T-helper 1 cell (primary cell): ENCODE results near the gene TFG.

Experiments
- DNase-seq, 5 donors: peaks; one replicate each; pipeline ENCODE4 v3.0.0-alpha.2; 2012 to 2020

The TFG gene

DNA sequence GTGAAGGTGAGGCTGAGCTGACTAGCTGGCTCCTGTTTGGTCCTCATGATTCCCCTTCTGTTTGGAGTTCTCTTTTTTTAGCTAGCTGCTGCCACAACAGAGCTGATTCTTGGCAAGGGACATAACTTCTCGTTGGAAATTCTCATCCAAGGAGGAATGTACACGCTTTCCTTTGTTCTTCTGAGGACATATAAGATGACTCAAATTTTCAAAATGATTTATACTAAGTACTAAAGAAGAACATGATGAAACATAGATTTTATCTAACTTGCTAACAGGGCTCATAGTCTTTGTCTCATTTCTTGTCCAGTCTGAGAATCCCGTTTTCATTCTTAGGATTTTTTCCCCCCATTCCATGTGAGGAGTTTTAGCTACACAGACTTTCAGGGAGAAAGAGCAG lies 2.9 kb upstream of the TFG start:
- no peak for DNase-seq

DNA sequence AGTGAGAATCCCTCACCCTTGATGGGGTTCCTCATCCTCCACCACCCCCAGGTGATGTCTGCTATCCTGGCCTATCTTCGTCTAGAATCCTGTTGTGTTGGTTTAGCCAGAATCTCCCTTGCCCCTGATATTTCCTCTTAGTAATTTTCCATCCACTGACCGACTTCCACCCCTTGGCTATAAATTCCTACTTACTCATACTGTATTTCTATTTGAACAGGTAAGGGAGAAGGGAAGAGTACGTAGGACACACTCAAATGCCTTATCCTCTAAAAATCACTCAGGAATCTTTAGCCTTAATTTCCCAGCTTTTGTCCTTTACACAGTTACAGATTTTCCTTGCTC lies 678 bp upstream of the TFG start:
- no peak for DNase-seq

DNA sequence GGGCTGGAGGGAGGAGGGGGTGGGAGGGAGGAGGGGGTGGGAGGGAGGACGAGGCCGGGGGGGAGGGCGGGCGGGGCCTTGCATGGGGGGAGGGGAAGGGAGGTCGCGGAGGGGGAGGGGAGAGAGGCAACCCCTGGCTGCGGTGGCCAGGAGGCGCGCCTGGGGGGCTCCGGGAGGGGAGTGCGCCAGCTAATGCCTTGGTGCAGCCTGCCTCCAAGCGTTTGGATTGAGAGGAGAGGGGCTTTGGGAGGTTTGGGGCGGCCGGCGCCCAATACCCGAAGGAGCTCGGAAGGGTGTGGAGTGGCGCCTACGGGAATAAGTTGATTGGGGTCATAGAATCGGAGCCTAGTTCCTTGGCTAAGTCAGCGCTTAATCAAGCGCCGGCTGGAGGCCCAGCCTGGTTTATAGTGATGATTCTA lies 557 bp downstream of the TFG start:
- DNase-seq: peak in 4 of 5 donors; percentile 14 to 32 (median 29)

DNA sequence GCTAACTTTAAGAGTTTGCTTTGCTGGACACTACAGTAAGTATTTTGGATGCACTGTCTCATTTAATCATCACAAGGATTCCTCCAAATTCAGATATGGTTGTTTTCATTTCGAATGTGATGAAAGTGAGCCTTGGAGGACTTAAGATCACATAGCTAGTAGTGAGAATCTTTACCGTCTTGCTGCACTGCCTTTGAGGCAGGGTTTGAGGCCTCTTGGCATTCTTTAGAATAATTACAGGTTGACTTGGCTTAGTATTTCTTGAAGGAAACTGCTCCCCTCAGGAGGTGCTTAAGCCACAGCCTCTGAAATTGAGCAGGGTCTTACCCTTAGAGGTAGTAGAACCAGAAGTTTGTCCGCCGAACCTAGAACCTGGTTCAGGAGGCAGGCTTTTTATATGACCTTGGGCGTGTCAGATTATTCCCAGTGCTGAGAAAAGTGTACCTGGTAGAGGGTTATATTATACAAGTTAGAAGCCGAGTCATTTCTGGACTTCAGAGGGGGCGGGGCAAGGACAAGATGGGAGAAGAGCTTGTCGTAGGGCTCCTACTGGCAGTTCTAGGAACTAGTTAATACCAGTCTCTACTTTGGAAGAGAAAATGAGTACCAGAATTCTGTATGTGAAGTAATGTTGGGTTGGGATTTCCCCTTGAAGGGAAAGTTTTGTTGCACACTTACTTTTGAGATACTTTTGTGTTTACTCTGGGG lies 1.1 kb downstream of the TFG start:
- peak; percentile 19 to 80 (median 38) for DNase-seq

DNA sequence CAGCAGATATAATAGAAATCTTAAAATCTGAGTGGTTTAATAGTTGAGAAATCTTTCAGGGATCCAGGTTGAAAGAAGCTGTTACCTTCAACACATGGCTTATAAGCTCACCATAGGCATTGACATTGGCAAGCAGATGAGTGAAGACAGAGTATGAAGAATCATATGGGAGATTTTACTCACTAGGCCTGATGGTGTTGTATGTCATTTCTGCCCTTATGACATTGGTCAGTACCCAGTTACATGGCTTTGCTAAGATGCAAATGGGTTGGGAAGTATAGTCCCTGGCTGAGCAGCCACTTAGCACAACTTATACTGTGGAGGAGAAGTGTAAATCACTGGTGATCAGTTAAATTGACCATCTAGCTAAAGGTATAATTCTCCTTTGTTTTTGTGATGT lies 5.9 kb downstream of the TFG start:
- DNase-seq: no peak

DNA sequence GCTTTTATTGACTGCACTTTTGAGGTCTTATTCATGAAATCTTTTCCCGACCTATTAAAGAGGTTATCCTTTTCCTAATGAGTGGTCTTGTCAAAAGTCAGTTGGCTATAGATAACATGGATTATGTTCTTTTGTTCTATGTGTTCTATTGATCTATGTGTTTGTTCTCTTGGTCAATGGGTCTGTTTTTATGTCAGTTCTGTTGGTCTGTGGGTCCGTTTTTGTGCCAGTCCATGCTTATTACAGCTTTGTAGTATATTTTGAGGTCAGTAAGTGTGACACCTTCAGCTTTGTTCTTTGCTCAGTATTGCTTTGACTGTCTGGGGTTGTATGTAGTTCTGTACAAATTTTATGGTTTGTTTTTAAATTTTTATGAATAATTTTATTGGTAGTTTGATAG lies 7.8 kb downstream of the TFG start:
- no peak for DNase-seq

DNA sequence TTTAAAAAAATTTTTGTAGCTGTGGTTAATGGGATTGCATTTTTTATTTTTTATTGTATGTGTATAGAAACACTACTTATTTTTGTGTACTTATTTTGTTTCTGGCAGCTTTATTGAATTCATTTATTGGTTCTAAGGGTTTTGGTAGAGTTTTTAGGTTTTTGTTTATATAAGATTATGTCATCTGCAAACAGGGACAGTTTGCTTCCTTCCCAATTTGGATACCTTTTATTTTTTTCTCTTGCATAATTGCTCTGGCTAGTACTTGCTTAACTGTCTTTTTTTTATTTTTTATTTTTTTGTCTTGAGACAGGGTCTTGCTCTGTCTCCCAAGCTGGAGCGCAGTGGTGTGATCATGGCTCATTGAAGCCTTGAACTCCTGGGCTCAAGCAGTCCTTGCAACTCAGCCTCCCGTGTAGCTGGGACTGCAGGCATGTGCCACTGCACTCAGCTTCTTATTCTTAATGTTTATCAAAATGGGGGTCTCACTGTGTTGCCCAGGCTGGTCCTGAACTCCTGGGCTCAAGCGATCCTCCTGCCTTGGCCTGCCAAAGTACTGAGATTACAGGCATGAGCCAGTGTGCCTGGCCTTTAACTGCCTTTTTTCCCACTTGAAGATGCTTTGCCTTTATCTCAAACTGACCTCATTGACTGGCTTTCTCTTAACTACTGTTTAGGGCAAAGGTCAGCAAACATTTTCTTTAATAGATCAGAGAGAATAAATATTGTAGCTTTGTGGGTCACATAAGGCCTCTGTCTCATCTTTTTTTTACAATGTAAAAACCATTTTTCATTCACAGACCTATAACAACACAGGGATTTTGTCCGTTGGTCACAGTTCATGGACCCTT lies 8.6 kb downstream of the TFG start:
- DNase-seq: no peak

DNA sequence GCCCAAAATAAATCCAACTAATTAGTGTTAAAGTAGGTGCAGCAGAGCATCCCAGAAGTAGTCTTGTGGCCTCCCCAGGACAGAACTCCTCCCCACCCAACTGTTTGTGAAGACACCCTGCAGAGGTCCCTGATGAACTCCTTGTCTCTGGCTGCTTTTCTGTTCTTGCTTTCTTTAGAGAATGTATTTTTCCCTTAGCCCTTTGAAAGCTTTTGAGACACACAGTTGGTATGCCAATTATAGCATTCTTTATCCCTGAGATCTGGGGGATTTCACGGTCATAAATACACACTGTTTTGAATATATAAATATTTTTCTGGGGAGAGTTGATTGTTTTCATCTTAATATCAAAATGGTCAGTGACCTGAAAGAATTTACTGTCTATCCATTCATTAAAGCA lies 9.8 kb downstream of the TFG start:
- DNase-seq: no peak

DNA sequence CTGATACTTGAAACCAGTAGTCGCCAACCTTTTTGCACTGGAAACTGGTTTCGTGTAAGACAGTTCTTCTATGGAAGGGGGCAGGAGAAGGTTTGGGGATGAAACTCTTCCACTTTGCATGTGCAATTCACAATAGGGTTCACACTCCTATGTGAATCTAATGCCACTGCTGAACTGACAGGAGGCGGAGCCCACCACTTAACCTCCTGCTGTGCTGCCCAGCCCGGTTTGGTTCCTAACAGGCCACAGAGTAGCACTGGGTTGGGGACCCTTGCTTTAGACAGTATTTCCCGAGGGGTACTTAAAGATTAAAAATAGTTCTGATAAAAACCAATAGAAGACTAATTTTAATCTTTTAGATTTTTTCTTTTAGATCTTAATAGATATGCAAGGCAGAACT lies 11.1 kb downstream of the TFG start:
- DNase-seq: no peak

DNA sequence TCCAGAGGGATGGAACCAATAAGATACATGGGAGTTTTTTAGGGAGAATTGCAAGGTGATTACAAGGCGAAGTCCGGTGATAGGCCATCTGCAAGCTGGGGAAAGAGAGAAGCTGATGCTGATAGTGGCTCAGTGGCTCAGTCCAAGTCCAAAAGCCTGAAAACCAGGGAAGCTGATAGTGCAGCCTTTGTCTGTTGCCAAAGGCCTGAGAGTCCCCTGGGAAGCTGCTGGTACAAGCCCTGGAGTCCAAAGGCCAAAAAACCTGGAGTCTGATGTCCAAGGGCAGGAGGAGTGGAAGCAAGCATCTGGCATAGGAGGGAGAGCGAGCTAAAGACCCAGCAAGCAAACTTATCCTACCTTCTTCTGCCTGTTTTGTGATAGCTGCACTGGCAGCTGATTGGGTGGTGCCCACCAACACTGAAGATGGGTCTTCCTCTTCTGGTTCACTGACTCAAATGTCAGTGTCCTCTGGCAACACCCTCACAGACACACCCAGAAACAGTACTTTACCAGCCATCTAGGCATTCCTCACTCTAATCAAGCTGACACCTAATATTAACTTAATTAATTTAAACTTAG lies 16.7 kb downstream of the TFG start:
- DNase-seq: no peak

DNA sequence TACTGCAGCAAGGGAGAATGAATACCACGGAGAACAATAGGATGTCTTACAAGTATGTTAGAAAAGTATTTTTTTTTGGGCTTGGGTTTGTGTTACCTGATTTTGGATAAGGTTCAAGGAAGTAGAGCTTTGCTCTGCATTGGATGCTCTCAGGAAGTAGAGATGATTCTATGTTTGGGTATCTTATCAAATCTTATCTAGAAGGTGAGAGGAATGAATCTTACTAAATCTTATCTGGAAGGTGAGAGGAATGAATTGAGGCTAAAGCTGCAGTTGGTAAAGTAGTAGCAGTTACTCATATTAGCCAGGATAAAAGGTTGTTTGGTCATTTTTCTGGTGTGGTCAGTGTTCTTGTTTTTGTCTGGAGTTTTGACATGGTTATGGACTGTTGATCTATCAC lies 17.4 kb downstream of the TFG start:
- no peak for DNase-seq

DNA sequence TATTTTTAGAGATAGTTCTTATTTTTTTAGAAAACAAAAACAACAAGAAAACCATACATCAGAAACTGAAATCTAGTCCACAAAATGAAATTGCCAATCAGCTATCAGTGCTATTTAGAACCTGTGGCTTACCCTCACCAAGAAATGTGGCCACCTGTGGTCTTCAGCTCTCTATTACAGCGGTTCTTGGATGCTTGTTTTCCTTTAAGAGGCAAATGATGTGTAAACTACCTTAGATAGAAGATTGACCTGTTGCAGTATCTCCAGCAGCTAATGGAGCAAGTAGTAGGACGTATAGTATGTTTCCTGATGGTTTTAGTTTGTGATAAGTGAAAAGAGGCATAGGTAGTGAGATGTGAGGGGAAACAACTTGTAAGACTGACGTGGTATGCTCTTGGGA lies 21.2 kb downstream of the TFG start:
- no peak for DNase-seq

DNA sequence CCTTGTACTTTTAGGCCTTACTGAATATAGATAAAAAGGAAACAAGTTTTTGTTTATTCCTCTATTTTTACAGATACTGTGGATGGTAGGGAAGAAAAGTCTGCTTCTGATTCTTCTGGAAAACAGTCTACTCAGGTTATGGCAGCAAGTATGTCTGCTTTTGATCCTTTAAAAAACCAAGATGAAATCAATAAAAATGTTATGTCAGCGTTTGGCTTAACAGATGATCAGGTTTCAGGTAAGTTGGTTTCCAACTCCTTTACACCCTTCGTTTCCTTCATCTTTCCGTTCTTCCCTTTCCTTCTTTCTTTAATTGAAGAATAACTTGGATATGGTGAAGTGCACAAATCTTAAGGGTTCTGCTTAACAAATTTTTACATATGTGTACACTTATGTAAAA lies 23.1 kb downstream of the TFG start:
- DNase-seq: no peak

DNA sequence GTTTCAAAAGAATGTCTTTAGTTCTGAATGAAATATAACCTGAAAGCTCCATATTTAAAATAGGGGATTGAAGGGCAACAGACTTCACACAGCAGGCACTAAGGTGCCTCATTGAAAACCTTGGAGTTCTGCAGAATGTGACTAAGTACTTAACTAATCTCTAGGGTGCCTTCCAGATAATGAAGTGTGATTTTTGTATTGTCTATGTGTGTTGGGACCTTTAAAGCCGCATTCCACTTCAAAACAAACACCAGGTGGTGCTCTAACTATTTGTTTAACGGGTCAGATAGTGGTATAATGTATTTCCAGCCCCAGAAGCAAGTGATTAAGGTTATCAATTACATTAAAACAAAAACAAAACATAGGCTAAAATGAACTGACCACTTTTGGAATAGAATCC lies 28.0 kb downstream of the TFG start:
- DNase-seq: no peak

DNA sequence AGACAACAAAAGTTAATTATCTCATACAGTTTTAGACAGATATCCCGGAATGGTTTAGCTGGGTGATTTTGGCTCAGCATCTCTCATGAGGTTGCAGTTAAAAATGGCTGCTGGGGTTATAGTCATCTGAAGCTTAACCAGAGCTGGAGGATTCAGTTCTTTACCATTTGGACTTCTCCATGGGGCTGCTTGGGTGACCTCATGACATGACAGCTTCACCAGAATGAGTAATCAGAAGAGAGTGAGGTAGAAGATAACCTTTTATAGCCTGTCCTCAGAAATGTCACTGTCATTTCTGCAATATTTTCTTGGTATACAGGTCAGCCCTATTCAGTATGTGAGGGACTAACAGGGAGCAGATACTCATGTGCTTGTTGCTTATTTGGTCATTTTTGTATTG lies 30.9 kb downstream of the TFG start:
- no peak for DNase-seq

DNA sequence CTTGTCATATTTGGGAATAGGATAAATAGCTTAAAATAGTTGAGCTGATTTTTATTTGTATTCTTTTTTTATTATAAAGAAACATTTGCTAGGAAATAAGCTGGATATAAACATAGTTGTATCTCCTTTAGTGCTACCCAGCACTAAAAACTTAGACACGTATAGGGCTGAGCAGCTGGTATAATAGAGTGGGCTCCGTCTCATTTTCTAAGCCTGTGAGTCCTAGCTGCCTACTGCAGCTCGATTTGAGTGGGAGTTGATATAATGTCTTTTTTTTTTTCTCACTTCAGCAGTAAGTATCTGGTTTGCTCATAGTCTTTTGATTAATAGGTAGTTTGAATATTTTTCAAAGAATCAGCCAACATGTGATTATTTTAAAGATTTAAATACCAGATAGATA lies 34.2 kb downstream of the TFG start:
- DNase-seq: no peak

DNA sequence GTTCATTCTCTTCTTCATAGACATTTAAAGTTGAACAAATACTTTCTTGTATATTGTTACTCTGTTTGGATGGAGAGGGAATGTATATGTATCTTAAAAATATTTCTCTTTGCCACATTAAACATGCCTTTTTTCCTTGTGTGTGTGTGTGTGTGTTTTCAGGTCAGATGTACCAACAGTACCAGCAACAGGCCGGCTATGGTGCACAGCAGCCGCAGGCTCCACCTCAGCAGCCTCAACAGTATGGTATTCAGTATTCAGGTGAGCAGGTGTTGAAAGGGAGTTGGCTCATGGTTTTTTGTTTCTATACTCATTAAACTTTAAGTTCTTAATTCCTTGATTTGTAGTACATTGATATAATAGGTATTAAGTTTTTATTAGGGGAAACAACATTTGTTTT lies 35.4 kb downstream of the TFG start:
- DNase-seq: no peak

DNA sequence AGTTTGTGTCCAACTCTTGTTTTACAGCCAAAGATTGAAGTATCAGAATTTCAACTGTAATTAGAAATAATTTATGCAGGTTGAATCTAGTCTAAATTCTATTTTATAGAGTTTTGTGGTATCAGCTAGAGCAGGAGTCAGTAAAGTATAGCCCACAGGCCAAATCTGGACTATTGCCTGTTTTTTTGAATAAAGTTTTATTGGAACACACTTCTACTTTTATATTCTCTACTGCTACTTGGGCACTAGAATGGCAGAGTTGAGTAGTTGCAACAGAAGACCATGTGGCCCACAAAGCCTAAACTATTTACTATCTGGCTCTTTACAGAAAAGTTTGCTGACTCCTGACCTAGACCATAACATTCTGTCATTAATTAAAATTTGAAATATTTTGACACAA lies 36.3 kb downstream of the TFG start:
- DNase-seq: no peak

DNA sequence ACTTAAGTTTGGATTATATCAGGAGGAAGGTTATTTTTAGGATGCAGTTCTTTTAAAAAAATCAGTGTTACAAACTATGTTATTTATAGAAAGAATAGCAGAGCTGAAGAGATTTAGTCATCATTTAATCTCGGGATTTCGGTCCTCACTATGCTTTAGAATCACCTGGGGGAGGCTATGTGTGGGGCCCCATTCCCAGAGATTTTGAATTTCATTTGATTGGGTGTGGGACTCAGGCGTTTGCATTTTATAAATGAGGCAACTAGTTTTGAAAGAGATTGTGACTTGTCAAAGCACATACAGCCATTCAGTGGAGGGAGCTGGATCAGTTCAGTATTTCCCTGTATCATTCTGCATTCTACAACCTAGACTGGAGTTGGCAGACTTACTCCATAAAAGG lies 36.8 kb downstream of the TFG start:
- no peak for DNase-seq

DNA sequence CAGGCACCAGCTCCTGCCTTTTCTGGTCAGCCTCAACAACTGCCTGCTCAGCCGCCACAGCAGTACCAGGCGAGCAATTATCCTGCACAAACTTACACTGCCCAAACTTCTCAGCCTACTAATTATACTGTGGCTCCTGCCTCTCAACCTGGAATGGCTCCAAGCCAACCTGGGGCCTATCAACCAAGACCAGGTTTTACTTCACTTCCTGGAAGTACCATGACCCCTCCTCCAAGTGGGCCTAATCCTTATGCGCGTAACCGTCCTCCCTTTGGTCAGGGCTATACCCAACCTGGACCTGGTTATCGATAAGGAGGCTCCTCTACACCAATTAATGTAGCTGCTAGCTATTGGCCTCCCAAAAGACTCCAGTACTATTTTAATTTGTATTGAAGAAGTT lies 38.9 kb downstream of the TFG start:
- DNase-seq: no peak

DNA sequence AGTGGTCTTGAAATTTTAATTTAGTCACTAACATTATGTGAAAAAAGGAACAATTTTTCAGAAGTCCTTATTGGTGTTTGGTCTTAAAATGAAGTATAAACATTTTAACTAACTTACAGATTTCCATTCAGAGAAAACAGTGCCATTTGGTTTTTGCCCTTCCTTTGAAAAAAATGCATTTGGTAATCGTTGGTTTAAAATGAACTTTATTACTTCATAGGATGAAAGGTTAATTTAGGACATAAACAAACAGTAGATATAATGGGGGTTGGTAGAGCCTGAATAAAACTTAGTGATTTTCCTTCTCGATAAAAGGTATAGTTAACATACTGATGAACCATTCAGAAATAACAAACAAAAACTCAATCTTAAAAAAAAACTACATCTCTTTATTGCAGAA lies 39.7 kb downstream of the TFG start:
- no peak for DNase-seq

DNA sequence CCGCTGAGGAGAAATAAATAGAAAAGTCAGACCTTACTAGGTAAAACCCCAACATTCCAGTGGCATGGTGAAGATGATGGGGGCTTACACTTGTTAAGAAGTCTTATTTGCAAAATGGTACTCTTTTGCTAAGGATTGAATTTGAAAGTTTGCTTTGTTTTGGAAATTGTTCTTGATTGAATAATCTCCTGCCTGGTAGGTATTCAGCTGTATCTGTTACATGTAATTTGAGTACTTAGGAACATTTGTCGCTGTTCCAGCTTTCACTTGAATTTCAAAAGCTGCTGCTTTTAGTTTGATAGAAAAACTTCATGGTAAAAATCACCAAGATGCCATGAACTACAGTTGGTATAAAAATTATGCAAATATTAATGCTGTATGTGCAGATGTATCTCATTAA lies 44.6 kb downstream of the TFG start:
- no peak for DNase-seq

DNA sequence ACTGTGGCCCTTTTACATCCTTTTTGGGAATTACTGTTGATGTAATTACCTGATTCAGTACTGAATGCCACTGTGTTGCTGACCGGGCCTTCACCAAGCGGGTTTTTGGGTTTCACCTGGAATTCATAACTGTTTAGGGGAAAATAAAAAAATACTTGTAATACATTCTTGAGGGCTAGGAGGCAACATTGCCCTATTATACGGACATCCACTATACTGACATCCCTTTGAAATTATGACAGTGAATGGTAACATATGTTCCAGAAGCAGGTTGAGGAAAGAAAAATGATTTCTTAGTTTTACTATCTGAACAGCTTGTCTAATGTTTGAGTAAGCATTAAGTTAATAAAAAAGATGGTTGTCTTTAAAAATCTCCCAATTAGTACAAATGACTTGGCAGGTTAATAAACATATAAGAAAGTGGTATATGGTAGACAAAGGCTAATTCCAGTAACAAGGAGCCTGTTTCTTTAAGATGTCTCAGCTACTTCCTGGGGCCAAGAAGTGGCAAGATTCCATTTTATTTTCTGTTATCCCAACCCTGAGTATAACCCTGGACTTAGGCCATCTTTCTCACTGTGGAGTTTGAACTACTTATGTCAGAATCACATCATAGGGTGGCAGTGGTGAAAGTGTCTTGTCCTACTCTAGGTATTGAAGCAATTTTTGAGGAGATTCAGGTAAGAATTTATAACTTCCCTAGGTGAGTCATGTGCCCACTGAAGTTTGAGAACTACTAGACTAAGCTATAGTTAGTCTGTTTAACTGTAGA lies 45.5 kb downstream of the TFG start:
- DNase-seq: no peak

DNA sequence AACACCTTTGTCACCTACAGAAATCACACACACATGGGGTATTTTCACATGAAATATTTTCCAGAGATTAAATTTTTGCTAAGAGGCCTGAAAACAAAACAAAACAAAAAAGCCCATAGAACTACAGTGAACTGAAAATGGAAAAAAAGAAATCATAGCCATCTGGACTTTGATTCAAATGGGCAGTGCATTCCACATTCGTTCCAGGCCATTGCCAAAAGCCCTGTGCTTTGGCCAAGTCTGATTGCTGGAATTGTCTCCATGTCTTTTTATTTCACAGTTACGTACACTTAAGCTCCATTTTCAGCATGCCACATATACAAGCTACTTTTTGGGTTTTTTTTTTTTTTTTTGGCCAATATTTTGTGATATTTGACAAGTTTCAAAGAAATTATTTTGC lies 47.1 kb downstream of the TFG start:
- no peak for DNase-seq
